CD4-positive, alpha-beta T cell treated with Interferon alpha-2 for 1 hour (primary cell): ENCODE results near the gene EIPR1.

ENCODE experiments used
- DNase-seq, 2 donors: peaks; one replicate each; pipeline ENCODE4 v3.0.0-alpha.2; 2020 to 2022

EIPR1 gene

GRCh38 chr2:3142210-3142609 lies 235.4 kb downstream of the EIPR1 start:
- DNase-seq: no peak

- no peak for DNase-seq
Measured at GRCh38 chr2:3141696-3142095, 235.9 kb downstream of the EIPR1 start.

- DNase-seq: no peak
Measured at GRCh38 chr2:3139906-3140305, 237.7 kb downstream of the EIPR1 start.
